GM18873 (cell line): ENCODE measurements around the gene ITGA7.
A peak's percentile ranks its signal among the peaks of the same experiment; 100 is the strongest.

ENCODE experiments used
- ATAC-seq: cut with Tn5 transposase; IDR thresholded peaks from one replicate; pipeline ENCODE4 v1.9.1; 2021; ENCODE audit warnings: mild to moderate bottlenecking, moderate library complexity, moderate number of reproducible peaks; ENCODE audit not compliant: unreplicated experiment, low FRiP score

The ITGA7 gene

DNA sequence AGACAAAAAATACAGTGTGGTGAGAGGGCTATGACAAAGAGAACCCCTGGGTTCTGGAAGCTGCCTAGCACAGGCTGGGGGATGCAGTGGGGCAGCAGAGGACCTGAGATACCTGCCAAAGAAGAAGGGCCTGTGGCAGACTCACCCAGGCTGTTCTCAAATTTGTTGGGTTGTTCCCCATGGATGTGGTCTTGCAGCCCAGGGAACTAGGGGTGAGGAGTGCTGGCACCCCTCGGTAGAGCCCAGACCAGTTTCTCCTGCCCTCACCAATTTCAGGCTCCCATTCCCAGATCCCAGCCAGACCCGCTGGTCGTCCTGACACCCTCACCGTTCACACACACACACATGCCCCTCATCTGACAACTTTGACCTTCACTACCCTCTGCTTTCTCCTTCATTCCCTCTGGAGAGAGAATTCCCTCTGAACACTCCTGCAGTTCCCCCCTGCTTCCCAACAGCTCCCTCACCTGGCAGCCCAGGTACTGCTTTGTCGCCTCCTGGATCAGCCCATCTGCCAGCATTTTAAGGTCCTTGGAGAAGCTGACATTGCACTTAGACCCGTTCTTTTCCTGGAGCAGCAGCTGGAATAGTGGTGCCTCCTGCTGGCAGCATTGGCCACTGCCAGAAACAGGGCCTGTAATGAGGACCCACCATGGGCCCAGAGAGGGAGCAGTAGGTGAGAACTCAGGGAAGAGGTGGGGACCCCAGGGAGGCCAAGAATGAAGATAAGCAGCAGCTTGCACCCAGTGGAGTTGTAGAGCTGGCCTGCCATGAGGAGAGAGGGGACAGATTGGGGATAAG, 29.3 kb upstream of the ITGA7 start:
- no peak for ATAC-seq

DNA sequence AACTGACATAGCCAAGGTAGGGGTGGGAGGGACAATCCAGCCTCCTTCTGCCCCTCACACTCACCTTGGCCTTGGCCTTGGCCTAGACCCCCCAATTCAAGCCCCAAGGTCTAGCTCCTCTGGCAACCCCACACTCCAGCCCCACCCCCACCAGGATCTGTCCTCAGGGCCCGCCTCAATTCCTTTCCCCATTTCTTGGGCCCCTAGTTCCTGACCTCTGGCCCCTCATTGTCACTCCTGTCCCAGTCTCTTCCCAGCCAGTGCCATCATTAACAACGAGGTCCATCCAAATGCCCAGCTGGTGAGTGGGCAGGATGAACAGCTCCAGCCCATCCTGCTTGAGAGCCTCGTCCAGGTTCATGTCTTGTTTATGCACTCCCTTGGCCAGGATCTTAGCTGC, 28.4 kb upstream of the ITGA7 start:
- no peak for ATAC-seq

GRCh38 chr12:55734595-55734994, 26.9 kb upstream of the ITGA7 start:
- no peak for ATAC-seq

- ATAC-seq = no peak
These were observed 26.2 kb upstream of the ITGA7 start for GRCh38 chr12:55733858-55734257.

DNA sequence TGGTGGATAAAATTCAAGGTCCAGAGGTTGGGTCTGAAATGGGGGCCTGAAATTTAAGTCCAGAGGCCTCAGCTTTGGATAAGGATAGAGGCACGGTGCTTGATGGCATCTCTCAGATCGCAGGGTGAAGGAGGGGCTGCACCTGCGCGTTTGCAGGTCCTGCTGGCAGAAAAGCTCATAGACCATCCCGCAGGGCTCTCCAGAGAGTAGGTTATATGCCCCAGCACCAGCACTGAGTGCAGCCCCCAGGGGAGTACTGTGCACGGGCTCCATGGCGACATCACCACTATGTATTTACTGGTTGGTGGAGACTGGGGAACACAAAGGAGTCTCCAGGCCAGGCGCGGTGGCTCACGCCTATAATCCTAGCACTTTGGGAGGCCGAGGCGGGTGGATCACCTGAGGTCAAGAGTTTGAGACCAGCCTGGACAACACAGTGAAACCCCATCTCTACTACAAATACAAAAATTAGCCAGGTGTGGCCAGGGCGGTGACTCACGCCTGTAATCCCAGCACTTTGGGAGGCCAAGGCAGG, 25.4 kb upstream of the ITGA7 start:
- no peak for ATAC-seq

DNA sequence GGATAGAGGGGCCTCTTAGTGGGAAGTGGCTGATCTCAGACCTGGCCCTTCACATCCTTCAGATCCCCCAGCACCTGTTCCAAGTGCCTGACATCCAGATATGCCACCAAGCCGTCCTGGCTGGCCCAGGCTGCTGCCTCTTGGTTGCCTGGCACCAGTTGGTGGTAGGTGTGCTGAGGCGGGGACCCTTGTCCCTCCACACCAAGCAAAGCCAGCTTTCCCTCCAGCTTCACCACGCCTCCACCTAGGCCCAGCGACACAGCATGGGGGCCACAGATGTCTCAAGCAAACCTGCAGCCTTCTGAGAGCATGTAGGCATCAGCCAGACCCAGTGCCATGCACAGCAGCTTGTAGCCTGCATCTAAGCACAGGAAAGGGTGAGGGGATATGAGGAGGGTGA, 24.6 kb upstream of the ITGA7 start:
- ATAC-seq = no peak

GRCh38 chr12:55729819-55730818, 22.4 kb upstream of the ITGA7 start:
- ATAC-seq = peak; percentile 36

- peak; percentile 43 for ATAC-seq
These were observed 21.5 kb upstream of the ITGA7 start, which contains the start of gene CD63 for GRCh38 chr12:55728939-55729818. Gene CD63, minus strand, starts transcription at chr12:55729009. Its CDS starts 668 bp downstream, at chr12:55728341.

DNA sequence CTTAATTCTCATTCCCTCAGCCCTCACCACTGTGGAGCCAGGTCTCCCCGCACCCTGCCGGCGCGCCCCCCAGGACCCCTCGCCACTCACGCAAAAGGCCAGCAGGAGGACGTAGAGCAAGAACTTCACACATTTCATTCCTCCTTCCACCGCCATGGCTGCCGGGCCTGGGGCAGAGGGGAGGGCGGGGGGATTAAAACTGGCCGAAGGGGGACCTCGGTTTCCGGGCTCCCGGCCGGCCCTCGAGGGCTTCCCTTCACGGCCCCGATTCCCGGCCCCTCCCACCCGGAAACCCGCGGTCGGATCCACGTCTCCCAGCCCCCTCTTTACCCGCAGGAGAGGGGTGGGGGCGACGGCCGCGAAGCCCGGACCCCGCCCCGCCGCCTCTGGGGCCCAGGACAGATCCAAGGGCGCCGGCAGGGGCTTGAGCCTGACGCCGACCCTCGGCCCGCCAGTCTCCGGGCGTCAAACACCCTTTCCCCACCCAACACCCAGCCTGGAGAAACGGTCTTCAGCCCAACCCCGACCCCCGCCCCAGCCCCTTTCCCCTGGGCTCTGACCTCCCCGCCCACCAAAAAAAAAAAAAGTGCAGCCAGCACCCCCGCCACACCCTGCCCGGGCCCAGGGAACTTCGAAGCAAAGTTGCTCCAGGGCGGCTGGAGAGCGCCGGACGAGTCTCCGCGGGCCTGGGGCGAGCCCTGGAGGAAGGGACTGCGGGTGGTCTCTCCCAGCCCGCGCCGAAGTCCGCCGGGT, 20.7 kb upstream of the ITGA7 start:
- peak; percentile 4 for ATAC-seq

DNA sequence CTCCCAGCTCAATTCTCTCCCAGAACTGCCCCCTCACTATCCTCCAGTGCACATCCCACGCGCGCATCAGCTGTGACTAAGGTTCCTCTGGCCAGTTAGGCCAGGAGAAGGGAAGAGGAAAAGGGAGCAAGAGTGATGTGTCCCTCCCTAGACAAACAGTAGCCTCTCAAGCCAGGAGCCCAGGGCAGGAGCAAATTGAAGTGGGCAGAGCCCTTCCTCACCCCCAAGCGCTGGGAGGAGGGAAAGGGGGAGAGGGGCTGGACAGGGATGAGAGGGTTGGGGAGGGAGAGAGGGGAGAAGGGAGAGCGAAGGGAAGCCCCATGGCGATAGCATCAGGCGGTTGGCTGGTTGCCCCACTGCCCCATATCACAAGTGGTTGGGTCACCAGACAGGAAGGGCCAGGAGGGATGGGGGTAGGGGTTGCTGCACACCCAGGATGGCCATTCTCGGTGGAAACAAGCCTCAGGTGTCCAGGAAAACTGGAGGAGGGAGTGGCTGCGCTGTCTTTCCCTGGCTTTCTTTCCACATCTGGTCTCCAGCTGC, 20.0 kb upstream of the ITGA7 start:
- ATAC-seq = no peak

GRCh38 chr12:55726971-55727370, 19.3 kb upstream of the ITGA7 start:
- ATAC-seq = no peak

GRCh38 chr12:55725556-55725955, 17.9 kb upstream of the ITGA7 start:
- ATAC-seq = no peak

GRCh38 chr12:55724940-55725309, 17.2 kb upstream of the ITGA7 start:
- ATAC-seq = no peak

DNA sequence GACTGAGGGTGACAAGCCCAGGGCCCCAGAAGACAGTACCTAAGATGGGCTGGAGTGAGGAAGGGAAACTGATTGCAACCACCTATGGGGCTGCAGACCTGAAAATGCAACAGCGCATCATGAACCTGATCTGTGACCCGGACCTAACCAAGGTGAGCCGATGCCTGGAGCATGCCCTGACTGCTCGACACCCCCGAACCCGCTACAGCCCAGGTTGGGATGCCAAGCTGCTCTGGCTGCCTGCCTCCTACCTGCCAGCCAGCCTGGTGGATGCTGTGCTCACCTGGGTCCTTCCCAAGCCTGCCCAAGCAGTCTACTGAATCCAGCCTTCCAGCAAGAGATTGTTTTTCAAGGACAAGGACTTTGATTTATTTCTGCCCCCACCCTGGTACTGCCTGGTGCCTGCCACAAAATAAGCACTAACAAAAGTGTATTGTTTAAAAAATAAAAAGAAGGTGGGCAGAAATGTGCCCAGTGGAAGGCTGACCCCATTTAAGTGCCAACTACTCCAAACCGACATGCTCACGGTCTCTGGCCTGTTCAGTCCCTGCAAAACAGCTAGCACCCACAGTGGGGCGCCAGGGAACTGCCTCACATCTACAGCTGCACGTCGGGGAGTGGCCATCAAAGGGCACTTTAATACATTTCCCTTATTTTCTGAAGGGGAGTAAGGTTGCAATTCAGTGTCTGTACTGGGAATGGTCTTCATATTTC, 16.7 kb upstream of the ITGA7 start:
- ATAC-seq = no peak

GRCh38 chr12:55723516-55724225, 16.0 kb upstream of the ITGA7 start:
- ATAC-seq = no peak

- ATAC-seq = no peak
These were observed 15.2 kb upstream of the ITGA7 start for GRCh38 chr12:55722948-55723347.

- ATAC-seq = no peak
These were observed 14.0 kb upstream of the ITGA7 start for GRCh38 chr12:55721601-55722213.
